A549 treated with AZD9567 at 1 μM for 4 hours (cell line): ENCODE data around the gene ASAP3. TPM values are rescaled to one million over a fixed set of nuclear protein-coding genes. Genes with fewer than 3 reads are reported as not detected.

Source experiments
- total RNA-seq: library from RNA; stranded (reverse); fragments of 200-300 nt; extraction: Qiagen RNA extraction; gene quantifications from 5 replicates; pipeline ENCODE4 v1.2.3, GENCODE V29; 2022; ENCODE audit not compliant: insufficient read depth

Gene ASAP3
- 4.5 to 15.6 TPM (median 6.6 TPM) in 5 replicates for total RNA-seq

GRCh38 chr1:23483321-23484252, at the start of gene ASAP3:
Gene ASAP3, minus strand, starts transcription at chr1:23484179. Its CDS starts 46 bp downstream, at chr1:23484133.

DNA sequence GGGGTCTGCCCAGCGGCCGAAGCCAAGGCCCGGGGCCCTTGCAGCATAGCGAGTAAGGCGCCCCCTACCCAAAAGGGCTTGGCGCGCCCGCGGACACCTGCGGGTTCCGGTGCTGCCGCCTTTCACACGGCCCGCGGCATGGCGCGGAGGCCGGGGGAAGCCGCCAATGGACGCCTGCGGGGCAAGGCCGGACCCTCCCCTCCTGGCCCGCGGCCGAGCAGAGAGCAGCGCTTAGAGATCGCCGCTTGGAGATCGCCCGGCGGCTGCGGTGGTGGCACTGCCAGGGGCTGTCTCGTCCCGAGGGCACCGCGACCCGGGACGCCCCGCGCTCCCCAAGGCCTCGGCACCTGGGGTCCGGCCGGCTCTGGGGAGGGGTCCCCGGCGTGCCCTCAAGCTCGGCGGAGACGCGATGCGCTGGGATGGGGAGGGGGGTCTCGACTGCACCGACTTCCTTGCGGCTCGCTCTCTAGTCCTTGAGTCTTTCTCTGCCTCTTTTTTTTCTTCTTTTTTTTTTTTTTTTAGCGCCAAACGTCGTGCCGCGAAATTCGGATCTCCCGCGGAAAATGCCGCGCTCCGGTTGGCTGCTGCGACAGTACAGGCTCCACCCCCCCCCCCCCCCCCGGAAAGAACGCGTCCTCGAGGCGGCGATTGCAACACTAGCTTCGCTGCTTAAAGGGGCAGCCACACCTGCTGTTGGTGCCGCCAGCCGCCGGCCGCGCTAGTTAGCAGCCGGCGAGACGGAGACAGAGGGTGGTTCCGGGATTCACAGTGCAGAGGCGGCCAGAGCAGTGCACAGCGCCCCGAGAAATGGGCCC, 47.0 kb upstream of the ASAP3 start, which contains the start of gene E2F2:
E2F2 (minus strand) TSS at position 487 of the 815 bp plus-strand sequence; CDS start at position 47, 440 bp downstream.

DNA sequence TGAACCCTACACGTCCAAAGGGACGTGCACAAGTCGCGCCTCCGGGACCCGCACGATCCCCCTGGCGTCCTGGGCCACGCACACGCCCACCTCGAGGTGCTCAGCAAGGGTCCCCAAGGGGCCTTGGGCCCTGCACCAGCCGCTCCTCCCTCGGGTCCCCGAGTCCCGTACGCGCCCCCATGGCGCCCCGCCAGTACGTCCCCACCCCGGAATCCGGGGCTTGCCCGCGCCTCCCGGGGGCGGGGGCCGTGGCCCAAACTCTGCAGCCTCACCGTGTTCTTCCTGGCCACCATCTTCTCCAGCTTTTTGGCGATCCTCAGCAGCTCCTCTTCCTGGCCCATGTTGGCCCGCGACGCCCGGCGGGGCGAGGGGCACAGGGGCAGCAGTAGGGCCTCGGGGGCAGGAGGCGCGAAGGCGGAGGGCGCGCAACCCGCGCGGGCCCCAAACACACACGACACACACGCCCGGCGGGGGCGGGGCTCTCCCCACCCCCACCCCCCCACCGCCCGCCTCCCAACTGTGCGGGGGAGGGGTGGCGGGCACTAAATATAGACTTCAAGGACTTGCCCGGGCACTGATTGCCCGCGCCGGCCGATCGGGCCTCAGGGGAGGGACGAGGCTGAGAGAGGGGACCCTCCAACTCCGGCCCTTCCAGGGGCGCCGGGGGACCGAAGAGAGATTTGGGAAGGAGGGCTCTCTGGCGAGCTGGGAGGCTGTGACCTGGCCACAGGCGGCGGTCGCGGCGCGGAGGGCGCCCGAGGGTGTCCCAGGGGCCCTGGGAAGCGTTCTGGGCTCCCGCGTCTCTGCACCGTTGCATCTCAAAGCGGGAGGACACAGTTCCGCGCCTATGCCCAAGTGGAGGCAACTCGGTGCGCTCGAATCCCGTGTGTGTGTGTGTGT, 59.4 kb downstream of the ASAP3 start, which contains the start of gene TCEA3:
TCEA3 (minus strand) TSS at position 456 of the 900 bp plus-strand sequence; CDS start at position 341, 115 bp downstream.

Other genes with a start within 250 kb of the ASAP3 start
- gene HNRNPR, start 139.9 kb downstream of the ASAP3 start, total RNA-seq, result 144 to 213 TPM (median 156 TPM) in 5 replicates
- 4.9 to 6.9 TPM (median 4.9 TPM) in 5 replicates for gene ZNF436, start 114.3 kb downstream of the ASAP3 start, total RNA-seq
- gene TCEA3, start 59.4 kb downstream of the ASAP3 start, total RNA-seq, result 0.39 to 0.53 TPM (median 0.46 TPM) in 4 of 5 replicates, not detected in the other
- 1.2 to 2.6 TPM (median 2.1 TPM) in 5 replicates for gene E2F2, start 47.1 kb upstream of the ASAP3 start, total RNA-seq
- gene ID3, start 75.3 kb upstream of the ASAP3 start, total RNA-seq, result 288 to 441 TPM (median 376 TPM) in 5 replicates
- gene RPL11, start 207.6 kb upstream of the ASAP3 start, total RNA-seq, result 1,287 to 1,484 TPM (median 1,441 TPM) in 5 replicates